ENCODE measurements around the gene EEIG1. TPM values are rescaled to one million over a fixed set of nuclear protein-coding genes. Genes with fewer than 3 reads are reported as not detected.

The EEIG1 gene
- total RNA-seq, 1 donor from 2014 or later = 32.8 TPM

DNA sequence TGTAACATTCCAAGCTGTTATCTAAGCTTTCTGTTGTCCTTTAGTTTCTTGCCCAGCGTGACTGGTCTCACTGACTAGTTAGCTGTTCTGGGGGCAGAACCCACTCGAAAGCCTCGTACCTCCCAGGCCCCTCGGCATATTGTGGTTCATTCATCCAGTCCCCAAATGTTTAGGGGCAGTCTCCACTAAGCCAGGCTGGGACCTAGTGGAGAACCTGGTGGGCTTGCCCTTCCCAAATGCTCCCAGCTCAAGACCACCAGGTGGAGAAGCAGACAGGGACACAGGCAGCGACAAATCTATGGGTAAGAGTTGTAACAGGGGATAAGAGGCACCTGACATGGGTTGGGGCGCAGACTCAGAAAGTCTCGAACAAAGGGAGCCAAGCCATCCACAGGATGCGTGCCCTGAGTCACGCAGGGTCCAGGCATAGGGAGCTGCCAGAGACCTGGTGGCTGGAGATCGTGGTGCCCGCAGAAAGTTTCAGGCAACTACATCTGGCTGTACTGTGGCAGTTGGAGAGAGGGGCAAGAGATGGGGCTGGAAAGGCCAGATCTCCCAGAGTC, 851 bp upstream of the EEIG1 start:
- Histone ChIP-seq H3K27me3 (no peaks in the 10 kb centered on the region), H3K36me3 (no peaks in the 10 kb centered on the region), H3K4me1 (peaks cover 20 to 30% of the 10 kb centered on the region in 2 donors), H3K27ac (peak overlapping the region; percentile 89 to 90), H3K9me3 (no peaks in the 10 kb centered on the region), H3K4me3 (peak overlapping the region; percentile 71 to 87)
- no peak for DNase-seq (ENCODE audit: low spot score in 2 of 2)
- intact Hi-C loops (cut with DNase I) = loop anchor here (1.0 to 2.0 kb wide), 3 partner anchors 39 to 86 kb away; partner anchors contain the start of gene NAIF1
- TF ChIP-seq, protein P1, sequence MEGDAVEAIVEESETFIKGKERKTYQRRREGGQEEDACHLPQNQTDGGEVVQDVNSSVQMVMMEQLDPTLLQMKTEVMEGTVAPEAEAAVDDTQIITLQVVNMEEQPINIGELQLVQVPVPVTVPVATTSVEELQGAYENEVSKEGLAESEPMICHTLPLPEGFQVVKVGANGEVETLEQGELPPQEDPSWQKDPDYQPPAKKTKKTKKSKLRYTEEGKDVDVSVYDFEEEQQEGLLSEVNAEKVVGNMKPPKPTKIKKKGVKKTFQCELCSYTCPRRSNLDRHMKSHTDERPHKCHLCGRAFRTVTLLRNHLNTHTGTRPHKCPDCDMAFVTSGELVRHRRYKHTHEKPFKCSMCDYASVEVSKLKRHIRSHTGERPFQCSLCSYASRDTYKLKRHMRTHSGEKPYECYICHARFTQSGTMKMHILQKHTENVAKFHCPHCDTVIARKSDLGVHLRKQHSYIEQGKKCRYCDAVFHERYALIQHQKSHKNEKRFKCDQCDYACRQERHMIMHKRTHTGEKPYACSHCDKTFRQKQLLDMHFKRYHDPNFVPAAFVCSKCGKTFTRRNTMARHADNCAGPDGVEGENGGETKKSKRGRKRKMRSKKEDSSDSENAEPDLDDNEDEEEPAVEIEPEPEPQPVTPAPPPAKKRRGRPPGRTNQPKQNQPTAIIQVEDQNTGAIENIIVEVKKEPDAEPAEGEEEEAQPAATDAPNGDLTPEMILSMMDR (IDR thresholded peaks at IDR 0.05) = no peak

DNA sequence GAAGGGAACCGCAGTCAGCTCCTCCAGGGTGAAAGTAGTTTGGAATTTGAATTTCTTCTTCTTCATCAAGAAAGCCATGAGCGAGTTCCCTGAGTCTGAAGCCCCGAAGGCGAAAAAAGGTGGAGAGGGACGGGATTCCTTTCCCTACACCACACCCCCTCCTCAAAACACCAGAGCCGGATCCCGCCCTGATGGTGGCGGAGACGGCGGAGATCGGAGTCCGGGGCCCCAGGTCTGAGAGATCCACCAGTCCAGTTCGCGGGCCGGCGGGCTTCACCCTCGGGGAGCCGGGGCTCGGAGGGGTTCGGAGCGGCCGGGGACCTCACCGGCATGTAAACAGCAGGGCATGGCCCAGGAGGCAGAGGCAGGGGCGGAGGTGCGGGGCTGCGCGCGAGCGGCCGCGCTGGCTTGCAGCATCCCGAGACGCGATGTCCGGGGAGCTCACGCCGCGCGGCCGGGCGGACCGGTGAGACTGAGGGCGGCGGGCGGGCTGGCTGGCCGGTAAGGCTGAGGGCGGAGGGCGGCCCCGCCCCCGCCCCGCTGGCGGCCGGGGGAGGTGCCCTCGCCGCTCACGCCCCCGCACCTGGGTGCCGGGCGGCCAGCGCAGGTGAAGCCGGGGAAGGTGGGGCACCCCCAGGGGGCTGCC, 606 bp downstream of the EEIG1 start:
- Histone ChIP-seq H3K4me3 (peak overlapping the region; percentile 71 to 87), H3K4me1 (peaks cover 27 to 44% of the 10 kb centered on the region in 2 donors), H3K36me3 (no peaks in the 10 kb centered on the region), H3K9me3 (no peaks in the 10 kb centered on the region), H3K27ac (peak overlapping the region; percentile 66 to 79), H3K27me3 (no peaks in the 10 kb centered on the region)
- intact Hi-C loops (cut with DNase I) = loop anchor here (2.0 kb wide), 2 partner anchors 37 to 55 kb away; no protein-coding TSS in a partner anchor
- TF ChIP-seq, protein P1 (IDR thresholded peaks at IDR 0.05) = no peak
- DNase-seq (ENCODE audit: low spot score in 2 of 2) = no peak

DNA sequence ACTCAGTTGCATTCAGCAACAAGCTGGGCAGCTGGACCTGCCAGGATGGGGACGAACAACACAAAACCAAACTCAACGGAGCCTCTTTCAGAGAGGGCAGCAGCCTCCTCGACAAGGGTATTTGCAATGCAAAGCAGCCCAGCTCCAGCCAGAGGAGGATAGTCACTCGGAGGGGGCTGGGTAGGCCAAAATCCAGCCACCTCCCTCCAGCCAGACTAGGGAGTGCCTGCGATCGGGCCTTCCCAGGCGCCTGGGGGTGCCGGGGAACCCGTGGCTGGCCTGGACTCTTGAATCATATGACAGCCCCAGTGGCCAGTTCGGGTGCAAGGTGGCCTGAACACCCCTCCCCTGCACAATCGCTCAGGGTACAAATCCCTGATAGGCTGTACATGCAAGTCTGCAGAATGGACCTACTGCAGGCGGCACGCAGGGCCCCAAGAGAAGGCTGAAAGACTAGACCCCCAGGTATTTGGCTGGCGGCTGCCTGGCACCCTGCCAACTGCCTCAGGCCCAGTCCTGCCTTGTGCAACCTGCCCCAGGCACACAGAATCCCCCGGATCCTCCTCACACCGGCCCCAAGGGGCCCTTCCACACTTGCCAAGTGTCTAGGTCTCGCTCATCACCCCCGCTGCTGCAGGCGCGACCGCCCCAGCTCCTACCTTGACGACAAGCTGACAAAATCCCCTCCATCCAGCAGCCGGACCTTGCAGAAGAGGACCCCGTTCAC, 1.3 kb downstream of the EEIG1 start:
- TF ChIP-seq, protein P1 (IDR thresholded peaks at IDR 0.05) = no peak
- Histone ChIP-seq H3K27me3 (no peaks in the 10 kb centered on the region), H3K36me3 (no peaks in the 10 kb centered on the region), H3K9me3 (no peaks in the 10 kb centered on the region), H3K27ac (peak overlapping the region; percentile 66 to 79), H3K4me3 (peak overlapping the region; percentile 71 to 87), H3K4me1 (peaks cover 34 to 50% of the 10 kb centered on the region in 2 donors)
- no peak for DNase-seq (ENCODE audit: low spot score in 2 of 2)
- intact Hi-C loops (cut with DNase I) = loop anchor here (1.0 to 5.0 kb wide), 4 partner anchors 14 to 148 kb away; partner anchors contain the start of gene PTGES2

DNA sequence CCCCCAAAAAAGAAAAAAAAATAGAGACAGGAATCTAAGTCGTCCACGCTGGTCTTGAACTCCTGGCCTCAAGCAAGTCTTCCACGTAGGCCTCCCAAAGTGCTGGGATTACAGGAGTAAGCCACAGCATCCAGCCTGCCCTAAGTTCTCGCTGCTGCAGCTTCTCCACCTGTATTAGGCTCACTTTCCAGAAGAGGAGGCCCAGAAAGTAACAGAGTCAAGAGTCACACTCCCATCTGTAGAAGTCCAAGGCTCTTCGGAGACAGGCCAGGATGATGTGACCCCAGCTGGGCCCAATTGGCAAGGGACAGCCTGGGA, 1.8 kb downstream of the EEIG1 start:
- intact Hi-C loops (cut with DNase I) = loop anchor here (1.0 to 5.0 kb wide), 2 partner anchors 14 to 148 kb away; partner anchors contain the start of gene PTGES2
- DNase-seq (ENCODE audit: low spot score in 2 of 2) = no peak
- TF ChIP-seq, protein P1 (IDR thresholded peaks at IDR 0.05) = no peak
- Histone ChIP-seq H3K27ac (peak overlapping the region; percentile 66 to 79), H3K36me3 (no peaks in the 10 kb centered on the region), H3K4me3 (peak overlapping the region; percentile 71 to 87), H3K4me1 (peaks cover 38 to 55% of the 10 kb centered on the region in 2 donors), H3K27me3 (no peaks in the 10 kb centered on the region), H3K9me3 (no peaks in the 10 kb centered on the region)

DNA sequence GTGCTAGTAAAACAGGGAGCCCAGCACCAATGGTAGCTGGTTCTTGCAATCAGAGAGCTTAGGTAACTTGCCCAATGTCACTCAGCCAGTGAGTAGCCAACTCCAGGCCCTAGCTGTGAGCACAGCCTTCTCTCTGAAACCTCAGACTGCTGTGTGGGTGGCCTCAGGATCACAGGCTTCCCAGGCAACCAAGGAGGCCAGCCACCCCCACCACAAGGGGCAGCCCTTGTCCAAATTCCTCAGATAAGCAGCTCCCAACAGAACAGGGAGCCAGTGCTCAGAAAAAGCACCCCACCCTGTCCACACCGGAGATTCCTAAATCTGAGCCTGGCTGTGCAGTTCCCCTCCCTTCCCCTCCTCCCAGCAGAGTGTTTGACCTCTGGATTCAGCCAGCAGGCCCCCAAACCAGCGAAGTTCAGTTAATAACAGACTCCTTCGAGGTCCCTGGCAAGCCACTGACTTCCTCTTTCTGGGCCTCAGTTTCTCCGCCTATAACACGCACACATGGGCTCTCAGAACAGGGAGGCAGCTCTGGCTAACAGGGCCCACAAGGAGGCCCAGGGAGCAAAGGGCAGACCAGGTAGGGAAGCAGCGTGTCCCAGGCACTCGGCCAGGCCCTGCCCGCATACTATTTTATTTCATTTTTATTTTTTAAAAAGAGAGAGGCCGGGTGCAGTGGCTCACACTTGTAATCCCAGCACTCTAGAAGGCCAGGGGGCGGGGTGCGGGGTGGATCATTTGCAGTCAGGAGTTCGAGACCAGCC, 2.7 kb downstream of the EEIG1 start:
- peak in 1 of 2 donors; percentile 89 for DNase-seq (ENCODE audit: low spot score in 2 of 2)
- TF ChIP-seq, protein P1 (IDR thresholded peaks at IDR 0.05) = peak in 1 of 3 experiments; percentile 7
- Histone ChIP-seq H3K27me3 (no peaks in the 10 kb centered on the region), H3K27ac (peak overlapping the region; percentile 66 to 79), H3K4me3 (peak overlapping the region; percentile 71 to 87), H3K9me3 (no peaks in the 10 kb centered on the region), H3K36me3 (no peaks in the 10 kb centered on the region), H3K4me1 (peaks cover 46 to 64% of the 10 kb centered on the region in 2 donors)
- intact Hi-C loops (cut with DNase I) = loop anchor here (2.0 to 5.0 kb wide), 2 partner anchors 75 to 149 kb away; partner anchors contain the start of gene PTGES2

Data from ascending aorta (tissue), 2 donors.